Esophagus muscularis mucosa (tissue), 4 donors: Measurements from ENCODE around the gene DCAF6. TPM values are rescaled to one million over a fixed set of nuclear protein-coding genes. Genes with fewer than 3 reads are reported as not detected.

Experiments used
- DNase-seq: peaks from one replicate; pipeline ENCODE4 v3.0.0-alpha.2; 2017; ENCODE audit errors: extremely low spot score
- H3K27ac ChIP-seq, 4 donors: fragments of 200-600 bp; sonication (generic); replicated peaks in 1 of 4; 1 replicate in 3 of 4; 2 replicates in 1 of 4; pipeline ENCODE4 v1.5.1; 2016 to 2019; ENCODE audit warnings: mild to moderate bottlenecking in 1 of 4
- H3K27me3 ChIP-seq, 4 donors: fragments of 200-600 bp; sonication (generic); one replicate each; pipeline versions ENCODE4 v1.5.1 to v1.6.0; 2016 to 2019
- H3K36me3 ChIP-seq, 4 donors: fragments of 200-600 bp; sonication (generic); one replicate each; pipeline ENCODE4 v1.5.1; 2016 to 2019
- H3K4me1 ChIP-seq, 4 donors: fragments of 200-600 bp; sonication (generic); one replicate each; pipeline ENCODE4 v1.5.1; 2016 to 2019
- H3K4me3 ChIP-seq, 4 donors: fragments of 200-600 bp; sonication (generic); 1 replicate in 2 of 4; 2 replicates in 2 of 4; pipeline ENCODE4 v1.5.1; 2016 to 2019; ENCODE audit warnings: mild to moderate bottlenecking in 4 of 4, moderate library complexity in 1 of 4
- H3K9me3 ChIP-seq, 4 donors: fragments of 200-600 bp; sonication (generic); 1 replicate in 3 of 4; 2 replicates in 1 of 4; pipeline ENCODE4 v1.5.1; 2016 to 2019
- CTCF ChIP-seq, 3 experiments: fragments of 200-600 bp in 2 of 3; fragments of 450-650 bp in 1 of 3; sonication (generic) in 2 of 3; IDR thresholded peaks; one replicate each; pipeline ENCODE4 v1.5.1; 2017 to 2019; ENCODE audit warnings: antibody characterized with exemption in 3 of 3, mild to moderate bottlenecking in 2 of 3, moderate library complexity in 1 of 3
- EP300 ChIP-seq: sonication (generic); formaldehyde crosslinking; IDR thresholded peaks from one replicate; pipeline ENCODE4 v1.6.1; 2017; ENCODE audit warnings: antibody characterized with exemption
- POLR2A ChIP-seq: fragments of 450-650 bp; IDR thresholded peaks from one replicate; pipeline ENCODE4 v1.6.1; 2017; ENCODE audit warnings: antibody characterized with exemption, moderate library complexity, mild to moderate bottlenecking, low read depth
- POLR2AphosphoS5 ChIP-seq, 2 donors: sonication (generic); formaldehyde crosslinking; IDR thresholded peaks; one replicate each; pipeline ENCODE4 v1.6.1; 2017; ENCODE audit warnings: antibody characterized with exemption in 2 of 2
- WGBS: methylation state at CpG from one replicate; pipeline ENCODE4 v1.1.5; 2018; 5-methylcytosine and 5-hydroxymethylcytosine counted together
- intact Hi-C: fragments of 100-400 bp; cut with DNase I; formaldehyde crosslinking; loops from one replicate; pipeline ENCODE4 v1.15.1; 2023
- total RNA-seq, 4 donors: library from RNA; depleted of rRNA; stranded (reverse); fragments of >200 nt; gene quantifications; one replicate each; pipeline versions ENCODE4 v1.1.0 to v1.2.1, GENCODE V29; 2016

Gene DCAF6
- total RNA-seq, 4 donors from 2014 or later: 80.4 to 110 (median 93.9) TPM

GRCh38 chr1:168095476-168095875, 159.0 kb downstream of the DCAF6 start:
- H3K27me3 ChIP-seq: no peaks in the 10 kb centered on the region
- TF ChIP-seq CTCF (IDR thresholded peaks at IDR 0.05): no peak
- no peak for TF ChIP-seq POLR2A
- TF ChIP-seq POLR2AphosphoS5 (IDR thresholded peaks at IDR 0.05): no peak
- TF ChIP-seq EP300: no peak
- no peak for DNase-seq
- H3K4me3 ChIP-seq: no peak overlapping the region
- intact Hi-C loops: no loop called here
- no peaks in the 10 kb centered on the region for H3K9me3 ChIP-seq
- H3K4me1 ChIP-seq: peaks cover 0 to 26% (median 23%) of the 10 kb centered on the region in 4 donors
- 95% methylated on average over 6 of the region's 6 CpGs for WGBS
- no peak overlapping the region for H3K27ac ChIP-seq
- peaks cover 5 to 52% (median 22%) of the 10 kb centered on the region in 4 donors for H3K36me3 ChIP-seq

GRCh38 chr1:168096296-168097165, 160.0 kb downstream of the DCAF6 start:
- DNase-seq: no peak
- intact Hi-C loops: no loop called here
- no peaks in the 10 kb centered on the region for H3K9me3 ChIP-seq
- no peak overlapping the region for H3K27ac ChIP-seq
- H3K36me3 ChIP-seq: peaks cover 5 to 47% (median 18%) of the 10 kb centered on the region in 4 donors
- no peak overlapping the region for H3K4me3 ChIP-seq
- TF ChIP-seq POLR2AphosphoS5 (IDR thresholded peaks at IDR 0.05) (no peak), CTCF (IDR thresholded peaks at IDR 0.05) (no peak), POLR2A (no peak), EP300 (no peak)
- no peaks in the 10 kb centered on the region for H3K27me3 ChIP-seq
- WGBS: 92% methylated on average over 21 of the region's 27 CpGs
- peaks cover 0 to 29% (median 25%) of the 10 kb centered on the region in 4 donors for H3K4me1 ChIP-seq

GRCh38 chr1:168097921-168098528, 161.5 kb downstream of the DCAF6 start:
- Histone ChIP-seq H3K27me3 (no peaks in the 10 kb centered on the region), H3K36me3 (peaks cover 6 to 51% (median 22%) of the 10 kb centered on the region in 4 donors), H3K27ac (no peak overlapping the region), H3K4me3 (no peak overlapping the region), H3K4me1 (peaks cover 0 to 29% (median 25%) of the 10 kb centered on the region in 4 donors), H3K9me3 (no peaks in the 10 kb centered on the region)
- intact Hi-C loops: no loop called here
- DNase-seq: no peak
- TF ChIP-seq EP300 (no peak), POLR2AphosphoS5 (IDR thresholded peaks at IDR 0.05) (no peak), CTCF (IDR thresholded peaks at IDR 0.05) (no peak), POLR2A (no peak)
- 98% methylated on average over 8 of the region's 12 CpGs for WGBS

- peaks cover 6 to 54% (median 23%) of the 10 kb centered on the region in 4 donors for H3K36me3 ChIP-seq
- peaks cover 0 to 29% (median 25%) of the 10 kb centered on the region in 4 donors for H3K4me1 ChIP-seq
- no peak overlapping the region for H3K4me3 ChIP-seq
- H3K27me3 ChIP-seq: no peaks in the 10 kb centered on the region
- no peak for DNase-seq
- TF ChIP-seq EP300 (no peak), CTCF (IDR thresholded peaks at IDR 0.05) (no peak), POLR2A (no peak), POLR2AphosphoS5 (IDR thresholded peaks at IDR 0.05) (no peak)
- intact Hi-C loops: no loop called here
- no peaks in the 10 kb centered on the region for H3K9me3 ChIP-seq
- H3K27ac ChIP-seq: peak overlapping the region; percentile 34 to 61 (median 50)
- WGBS: 88% methylated on average over 13 of the region's 15 CpGs
Observed at GRCh38 chr1:168098534-168099320, 162.2 kb downstream of the DCAF6 start.
